ENCODE results near the gene MAG.

Gene MAG

DNA sequence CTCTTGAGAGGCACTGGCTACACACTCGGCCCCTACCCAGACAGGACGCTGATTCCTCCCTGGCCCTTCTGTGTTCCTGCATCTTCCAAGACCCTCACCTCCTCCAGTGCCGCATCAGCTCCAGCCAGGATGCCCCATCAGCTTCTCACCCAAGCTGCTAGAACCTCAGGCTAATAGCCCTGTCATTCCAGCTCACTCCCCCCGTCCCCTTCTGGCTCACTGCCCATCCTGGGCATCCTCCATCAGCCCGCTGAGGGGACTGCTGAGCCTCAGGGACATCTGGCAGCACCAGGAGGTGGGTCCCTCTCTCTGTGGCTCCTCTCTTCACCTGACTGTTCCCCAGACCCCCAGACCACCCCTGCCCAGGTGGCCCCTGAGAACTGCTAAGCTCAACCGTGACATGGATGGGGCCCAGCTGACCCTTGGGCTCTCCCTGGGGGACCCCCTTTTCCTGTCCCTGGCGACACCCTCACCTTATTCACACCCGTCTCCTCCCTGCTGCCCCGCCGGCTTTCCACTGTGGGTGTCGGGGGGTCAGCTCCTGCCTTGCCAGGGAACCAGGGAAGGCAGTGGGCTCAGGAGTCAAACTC is 71.1 kb downstream of the MAG start:
- DNase-seq: no peak

Measured in suppressor macrophage treated with lipopolysaccharide for 4 hours (primary cell).